CD4-positive, alpha-beta memory T cell (primary cell): ENCODE results near the gene LCA5L. TPM values are rescaled to one million over a fixed set of nuclear protein-coding genes. Genes with fewer than 3 reads are reported as not detected.

Experiments
- CTCF ChIA-PET: fragments of 350-600 bp; sonication (Branson Sonifier 250); formaldehyde crosslinking; loops from one replicate; lab custom pipeline; 2021; ENCODE audit warnings: inconsistent platforms; ENCODE audit not compliant: partially characterized antibody; lab: Charles Lee
- POLR2A ChIA-PET: fragments of 350-600 bp; sonication (Branson Sonifier 250); formaldehyde crosslinking; loops from one replicate; lab custom pipeline; 2021; ENCODE audit not compliant: partially characterized antibody; lab: Charles Lee
- DNase-seq, 5 donors: peaks; one replicate each; pipeline versions ENCODE4 v3.0.0 to v3.0.0-alpha.2; 2020 to 2022; ENCODE audit warnings: mixed read lengths in 1 of 5
- H3K27ac ChIP-seq: one replicate; pipeline ENCODE4 v1.7.0; 2013; ENCODE audit warnings: low read depth, low read length
- H3K27me3 ChIP-seq: 2 replicates; pipeline ENCODE4 v1.7.0; 2013; ENCODE audit warnings: mild to moderate bottlenecking, low read length, moderate library complexity; ENCODE audit not compliant: insufficient read depth
- H3K36me3 ChIP-seq: 2 replicates; pipeline ENCODE4 v1.7.0; 2013; ENCODE audit warnings: mild to moderate bottlenecking, low read length, moderate library complexity; ENCODE audit not compliant: insufficient read depth
- H3K4me1 ChIP-seq: 2 replicates; pipeline ENCODE4 v1.7.0; 2013; ENCODE audit warnings: mild to moderate bottlenecking, low read length, moderate library complexity; ENCODE audit not compliant: insufficient read depth
- H3K4me3 ChIP-seq, 2 donors: one replicate each; pipeline ENCODE4 v1.7.0; 2013; ENCODE audit warnings: low read length in 2 of 2, mild to moderate bottlenecking in 1 of 2
- H3K9me3 ChIP-seq, 2 donors: one replicate each; pipeline ENCODE4 v1.7.0; 2013; ENCODE audit warnings: low read length in 2 of 2, control low read depth in 1 of 2; ENCODE audit not compliant: control insufficient read depth in 1 of 2
- H3K27ac Mint-ChIP-seq, 7 donors: one replicate each; pipeline ENCODE4 v1.8.0; 2020 to 2021; ENCODE audit warnings: mixed read lengths in 7 of 7, mild to moderate bottlenecking in 6 of 7, inconsistent platforms in 3 of 7, moderate library complexity in 3 of 7
- H3K27me3 Mint-ChIP-seq, 2 donors: one replicate each; pipeline ENCODE4 v1.8.0; 2020 to 2021; ENCODE audit warnings: mixed read lengths in 2 of 2
- H3K36me3 Mint-ChIP-seq, 2 donors: one replicate each; pipeline ENCODE4 v1.8.0; 2020 to 2021; ENCODE audit warnings: mixed read lengths in 2 of 2, inconsistent platforms in 1 of 2, mild to moderate bottlenecking in 1 of 2
- H3K4me1 Mint-ChIP-seq, 4 donors: one replicate each; pipeline ENCODE4 v1.8.0; 2020 to 2021; ENCODE audit warnings: mixed read lengths in 4 of 4, mild to moderate bottlenecking in 1 of 4
- H3K4me3 Mint-ChIP-seq, 8 donors: one replicate each; pipeline ENCODE4 v1.8.0; 2020 to 2021; ENCODE audit warnings: mixed read lengths in 8 of 8, mild to moderate bottlenecking in 7 of 8, moderate library complexity in 6 of 8, inconsistent platforms in 3 of 8
- H3K9me3 Mint-ChIP-seq, 8 donors: one replicate each; pipeline ENCODE4 v1.8.0; 2020 to 2021; ENCODE audit warnings: mixed read lengths in 8 of 8, mild to moderate bottlenecking in 5 of 8, inconsistent platforms in 3 of 8, moderate library complexity in 1 of 8
- intact Hi-C: fragments of 100-400 bp; cut with micrococcal nuclease; formaldehyde crosslinking; loops from one replicate; pipeline ENCODE4 v1.15.1; 2023
- polyA plus RNA-seq, 2 donors: library from polyadenylated mRNA; unstranded; fragments of 300-500 nt; fragmentation: Illumina TruSeq; gene quantifications; one replicate each; pipeline ENCODE4 v1.2.3, GENCODE V29; 2021
- total RNA-seq, 2 experiments: library from RNA; stranded (reverse); gene quantifications; one replicate each; pipeline ENCODE4 v1.2.3, GENCODE V29; 2021

Gene LCA5L
- total and polyA plus RNA-seq, 4 experiments from 2014 or later, result not detected

DNA sequence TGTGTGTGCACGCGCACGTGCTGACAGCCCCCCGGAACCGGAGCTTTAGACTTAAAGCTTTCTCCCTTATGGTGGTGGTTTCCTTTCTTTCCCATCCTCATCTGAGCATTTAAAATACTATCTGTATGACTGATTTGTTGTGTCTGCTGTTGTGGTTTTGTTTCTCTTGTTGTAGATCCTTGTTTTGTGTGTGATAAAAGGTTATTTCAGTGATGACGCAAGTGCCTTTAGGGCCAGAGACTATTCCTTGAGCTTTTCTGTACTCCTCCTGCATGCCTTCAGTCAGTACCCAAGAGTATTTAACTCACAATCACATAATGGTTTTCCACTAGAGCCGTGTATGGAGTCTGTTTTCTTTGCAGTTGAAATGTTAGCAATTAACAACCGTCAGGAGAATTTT is 45.4 kb downstream of the LCA5L start:
- no peak overlapping the region for H3K4me3 Mint-ChIP-seq
- CTCF ChIA-PET, result no interaction called here
- peaks cover 21 to 23% of the 10 kb centered on the region in 2 donors for H3K36me3 Mint-ChIP-seq

DNA sequence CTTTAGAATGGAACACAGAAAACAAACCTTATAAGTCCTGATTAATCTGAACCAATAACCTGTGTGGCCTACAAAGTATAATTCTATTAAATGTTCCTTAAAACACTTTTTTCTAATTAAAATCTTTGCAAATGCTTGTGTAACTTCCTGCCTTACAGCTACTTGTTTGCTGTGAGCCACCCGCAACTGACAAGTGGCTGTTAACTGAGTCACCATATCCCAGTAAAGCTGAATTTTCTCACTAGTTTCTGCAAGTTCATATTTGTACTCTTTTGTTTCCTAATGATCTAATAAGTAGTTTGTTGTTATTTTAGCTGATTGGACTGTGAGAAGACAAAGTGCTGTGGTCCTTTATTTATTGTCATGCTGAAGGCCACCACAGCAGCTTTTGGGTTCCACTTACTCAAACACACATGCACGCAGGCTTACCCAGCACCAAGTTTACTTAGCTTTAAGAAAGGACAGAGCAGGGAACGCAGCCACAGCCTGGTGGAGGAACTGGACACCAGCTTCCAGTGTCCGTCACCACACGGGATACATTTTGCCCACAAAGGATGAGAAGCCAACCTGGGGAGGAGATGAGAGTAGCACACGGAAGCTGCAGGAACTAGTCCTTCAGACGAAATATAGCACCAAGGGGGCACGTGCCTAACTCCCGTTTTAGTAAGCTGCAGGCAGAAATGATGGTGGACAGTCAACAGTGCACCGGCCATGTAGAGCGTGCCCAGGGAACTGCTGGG is 47.8 kb downstream of the LCA5L start:
- CTCF ChIA-PET, result no interaction called here
- Mint-ChIP-seq H3K4me3 (no peak overlapping the region), H3K9me3 (no peaks in the 10 kb centered on the region), H3K27me3 (no peaks in the 10 kb centered on the region), H3K4me1 (no peaks in the 10 kb centered on the region), H3K27ac (no peak overlapping the region), H3K36me3 (peaks cover 26 to 36% of the 10 kb centered on the region in 2 donors)
- Histone ChIP-seq H3K9me3 (no peaks in the 10 kb centered on the region), H3K27ac (no peak overlapping the region), H3K4me3 (no peak overlapping the region), H3K36me3 (peaks cover 18% of the 10 kb centered on the region), H3K27me3 (no peaks in the 10 kb centered on the region), H3K4me1 (no peaks in the 10 kb centered on the region)
- POLR2A ChIA-PET, result no interaction called here
- intact Hi-C loops, result no loop called here
- DNase-seq, result no peak

More for the DNA sequence above, 45.4 kb downstream of the LCA5L start:
- no peaks in the 10 kb centered on the region for H3K4me1 ChIP-seq
- Mint-ChIP-seq H3K27ac (no peak overlapping the region), H3K9me3 (no peaks in the 10 kb centered on the region), H3K4me1 (no peaks in the 10 kb centered on the region), H3K27me3 (no peaks in the 10 kb centered on the region)
- H3K9me3 ChIP-seq, result no peaks in the 10 kb centered on the region
- POLR2A ChIA-PET, result interaction anchor here (0.7 kb wide), 1 partner anchor 217 kb away, joined by 4 read pairs; the partner anchor contains the start of gene PSMG1
- intact Hi-C loops, result no loop called here
- H3K4me3 ChIP-seq, result no peak overlapping the region
- H3K36me3 ChIP-seq, result peaks cover 12% of the 10 kb centered on the region
- DNase-seq, result no peak
- no peaks in the 10 kb centered on the region for H3K27me3 ChIP-seq
- H3K27ac ChIP-seq, result no peak overlapping the region

DNA sequence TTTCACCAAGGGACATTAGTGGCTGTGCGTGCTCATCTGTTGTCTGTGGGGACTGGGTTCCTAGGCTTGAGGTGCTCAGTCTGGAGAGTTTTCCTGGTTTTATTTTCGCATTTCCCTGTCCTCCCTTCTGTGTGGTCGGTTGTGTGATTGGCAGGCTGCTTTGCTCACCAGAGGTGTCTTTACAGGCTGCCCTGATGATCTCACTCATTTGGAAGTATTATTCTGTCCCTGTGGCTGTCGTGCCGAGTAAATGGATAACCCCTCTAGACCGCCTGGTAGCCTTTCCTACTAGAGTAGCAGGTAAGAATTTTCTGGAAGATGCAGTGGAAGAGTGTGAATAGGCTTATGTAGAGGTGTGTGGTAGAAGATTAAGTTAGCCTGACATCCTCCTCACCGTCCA is 52.6 kb downstream of the LCA5L start:
- H3K36me3 ChIP-seq, result peaks cover 33% of the 10 kb centered on the region

DNA sequence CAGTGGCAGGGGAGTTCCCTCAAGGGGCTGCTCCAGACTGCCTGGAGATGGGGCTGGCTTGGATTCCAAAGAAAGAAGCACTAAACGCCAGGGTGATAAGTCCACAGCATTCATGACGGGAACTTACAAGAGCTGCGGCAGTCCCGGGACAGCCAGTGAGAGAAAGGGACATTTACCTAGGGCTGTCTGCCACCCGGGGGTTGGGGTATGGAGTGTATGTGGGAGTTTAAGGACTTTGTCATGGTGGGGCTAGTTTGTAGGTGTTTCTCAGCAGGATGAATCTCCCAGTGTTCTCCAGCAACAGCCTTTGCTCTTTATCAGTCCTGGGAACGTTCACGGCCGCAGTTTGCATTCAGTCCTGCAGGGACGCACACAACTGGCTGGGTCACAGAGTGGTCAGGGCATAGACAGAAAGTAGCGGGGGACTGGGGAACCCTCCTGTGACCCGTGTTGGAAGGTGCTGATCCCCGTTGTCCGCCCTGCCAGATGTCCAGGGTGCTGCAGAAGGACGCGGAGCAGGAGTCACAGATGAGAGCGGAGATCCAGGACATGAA is 55.3 kb downstream of the LCA5L start:
- Mint-ChIP-seq H3K4me1 (peaks cover 6 to 37% (median 22%) of the 10 kb centered on the region in 4 donors), H3K4me3 (no peak overlapping the region), H3K27me3 (no peaks in the 10 kb centered on the region), H3K9me3 (no peaks in the 10 kb centered on the region), H3K36me3 (peaks cover 22 to 35% of the 10 kb centered on the region in 2 donors), H3K27ac (no peak overlapping the region)
- no peak for DNase-seq
- ChIA-PET POLR2A (interaction anchor here (0.7 kb wide), 1 partner anchor 89 kb away, joined by 3 read pairs; no protein-coding TSS in a partner anchor), CTCF (interaction anchor here (0.7 to 0.9 kb wide), 3 partner anchors 10 to 33 kb away, joined by 3 read pairs; a partner anchor contains a TSS)
- H3K4me1 ChIP-seq, result peaks cover 29% of the 10 kb centered on the region
- H3K27ac ChIP-seq, result no peak overlapping the region
- intact Hi-C loops, result no loop called here
- peaks cover 23% of the 10 kb centered on the region for H3K36me3 ChIP-seq
- no peaks in the 10 kb centered on the region for H3K9me3 ChIP-seq
- no peak overlapping the region for H3K4me3 ChIP-seq
- H3K27me3 ChIP-seq, result no peaks in the 10 kb centered on the region

More for the DNA sequence above, 52.6 kb downstream of the LCA5L start:
- H3K4me1 Mint-ChIP-seq, result peaks cover 6 to 21% (median 15%) of the 10 kb centered on the region in 4 donors
- no peaks in the 10 kb centered on the region for H3K27me3 Mint-ChIP-seq
- Histone ChIP-seq H3K9me3 (no peaks in the 10 kb centered on the region), H3K4me1 (peaks cover 12% of the 10 kb centered on the region), H3K27me3 (no peaks in the 10 kb centered on the region), H3K4me3 (no peak overlapping the region), H3K27ac (no peak overlapping the region)
- POLR2A ChIA-PET, result no interaction called here
- peaks cover 31 to 49% of the 10 kb centered on the region in 2 donors for H3K36me3 Mint-ChIP-seq
- CTCF ChIA-PET, result no interaction called here
- no peaks in the 10 kb centered on the region for H3K9me3 Mint-ChIP-seq
- H3K4me3 Mint-ChIP-seq, result no peak overlapping the region
- DNase-seq, result no peak
- peak overlapping the region in 1 of 7 donors; percentile 77 for H3K27ac Mint-ChIP-seq
- intact Hi-C loops, result no loop called here

DNA sequence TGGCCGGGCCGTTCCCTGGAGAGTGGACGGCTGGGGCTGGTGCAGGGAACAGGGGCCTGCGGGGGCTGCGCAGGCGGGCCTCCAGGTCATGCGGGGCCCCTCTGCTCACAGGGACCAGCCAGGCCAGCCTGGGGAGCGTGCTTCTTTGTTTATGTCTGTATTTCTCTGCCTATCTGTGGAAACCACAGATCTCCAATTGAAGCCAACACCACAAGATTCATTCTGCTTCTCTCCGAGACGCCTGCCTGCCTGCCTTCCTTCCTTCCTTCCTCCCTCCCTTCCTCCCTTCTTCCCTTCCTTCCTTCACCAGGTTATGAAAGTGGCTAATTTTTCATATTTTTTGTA is 56.8 kb downstream of the LCA5L start:
- peak overlapping the region in 4 of 7 donors; percentile 47 to 88 (median 62) for H3K27ac Mint-ChIP-seq
- POLR2A ChIA-PET, result no interaction called here
- H3K4me3 Mint-ChIP-seq, result peak overlapping the region; percentile 60 to 95 (median 89)

DNA sequence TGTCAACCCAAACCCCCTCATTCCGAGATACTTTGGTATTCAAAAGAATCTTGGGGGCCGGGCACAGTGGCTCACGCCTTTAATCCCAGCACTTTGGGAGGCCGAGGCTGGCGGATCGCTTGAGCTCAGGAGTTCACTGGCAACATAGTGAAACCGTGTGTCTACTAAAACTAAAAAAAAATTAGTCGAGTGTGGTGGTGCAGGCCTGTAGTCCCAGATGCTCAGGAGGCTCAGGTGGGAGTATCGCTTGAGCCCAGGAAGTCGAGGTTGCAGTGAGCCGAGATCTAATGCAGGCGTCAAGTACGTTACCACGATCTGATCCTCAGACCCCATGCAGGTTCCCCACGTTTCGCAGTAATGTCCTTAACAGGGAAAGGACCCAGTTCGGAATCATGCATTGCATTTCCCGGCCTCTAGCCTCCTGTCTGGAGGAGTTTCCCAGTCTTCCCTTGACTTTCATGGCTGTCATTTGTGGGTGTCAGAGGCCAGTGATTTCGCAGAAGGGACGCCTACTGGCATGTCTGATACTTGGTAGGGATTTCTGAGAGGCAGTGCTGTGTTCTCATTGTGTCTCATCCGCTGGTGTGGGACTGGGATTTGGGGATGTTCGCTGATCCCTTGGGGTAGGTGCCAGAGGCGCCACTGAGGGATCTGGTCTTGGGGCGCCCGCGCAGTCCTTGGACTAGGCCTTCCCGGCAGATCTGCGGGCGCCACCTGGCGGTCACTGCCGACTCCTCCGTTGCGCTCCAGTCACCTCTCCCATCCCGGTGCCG is 57.4 kb downstream of the LCA5L start:
- H3K36me3 ChIP-seq, result peaks cover 22% of the 10 kb centered on the region
- H3K27ac ChIP-seq, result peak overlapping the region; percentile 66
- POLR2A ChIA-PET, result interaction anchor here (1.3 to 2.3 kb wide), 4 partner anchors 15 to 205 kb away, joined by 3 to 32 read pairs (median 18); partner anchors contain the start of genes BRWD1, HMGN1 and PSMG1
- no peaks in the 10 kb centered on the region for H3K27me3 Mint-ChIP-seq
- intact Hi-C loops, result loop anchor here (1.0 to 5.0 kb wide), 8 partner anchors 15 to 881 kb away; partner anchors contain the start of gene PSMG1
- peaks cover 15 to 26% of the 10 kb centered on the region in 2 donors for H3K36me3 Mint-ChIP-seq
- H3K4me3 Mint-ChIP-seq, result peak overlapping the region; percentile 88 to 95 (median 89)
- H3K9me3 Mint-ChIP-seq, result no peaks in the 10 kb centered on the region
- DNase-seq, result peak; percentile 82 to 86 (median 83)
- peaks cover 37% of the 10 kb centered on the region for H3K4me1 ChIP-seq
- no peaks in the 10 kb centered on the region for H3K27me3 ChIP-seq
- CTCF ChIA-PET, result interaction anchor here (0.7 to 1.6 kb wide), 17 partner anchors 11 to 179 kb away, joined by 3 to 14 read pairs (median 5); partner anchors contain the start of genes BRWD1 and HMGN1
- peaks cover 11 to 45% (median 29%) of the 10 kb centered on the region in 4 donors for H3K4me1 Mint-ChIP-seq
- H3K27ac Mint-ChIP-seq, result peak overlapping the region; percentile 88 to 96 (median 95)
- H3K4me3 ChIP-seq, result peak overlapping the region; percentile 33 to 54
- no peaks in the 10 kb centered on the region for H3K9me3 ChIP-seq

More for the DNA sequence above, 56.8 kb downstream of the LCA5L start:
- Mint-ChIP-seq H3K9me3 (no peaks in the 10 kb centered on the region), H3K4me1 (peaks cover 11 to 45% (median 29%) of the 10 kb centered on the region in 4 donors), H3K36me3 (peaks cover 17 to 30% of the 10 kb centered on the region in 2 donors), H3K27me3 (no peaks in the 10 kb centered on the region)
- Histone ChIP-seq H3K27ac (peak overlapping the region; percentile 66), H3K36me3 (peaks cover 23% of the 10 kb centered on the region), H3K4me1 (peaks cover 37% of the 10 kb centered on the region), H3K4me3 (peak overlapping the region in 1 of 2 donors; percentile 54), H3K9me3 (no peaks in the 10 kb centered on the region), H3K27me3 (no peaks in the 10 kb centered on the region)
- CTCF ChIA-PET, result no interaction called here
- intact Hi-C loops, result loop anchor here (1.0 to 5.0 kb wide), 8 partner anchors 16 to 881 kb away; partner anchors contain the start of gene PSMG1
- no peak for DNase-seq
